GM10248 (cell line): ENCODE data around the gene MCM10.

Experiments
- CTCF ChIA-PET: fragments of 300-600 bp; sonication (Branson Sonifier 250); formaldehyde crosslinking; extraction: SDS; loops from one replicate; lab custom pipeline; 2021; ENCODE audit warnings: antibody characterized with exemption; lab: Yijun Ruan, JAX
- POLR2A ChIA-PET: fragments of 350-650 bp; sonication (Branson Sonifier 250); formaldehyde crosslinking; extraction: SDS; loops from one replicate; lab custom pipeline; 2020; ENCODE audit warnings: antibody characterized with exemption; lab: Yijun Ruan, JAX
- DNase-seq: peaks from one replicate; pipeline ENCODE4 v3.0.0; 2012; ENCODE audit errors: extremely low spot score
- CTCF ChIP-seq: IDR thresholded peaks from 2 replicates; pipeline ENCODE4 v1.5.1; 2012; ENCODE audit warnings: mild to moderate bottlenecking, low read depth; ENCODE audit errors: extremely low read depth, missing control alignments, control extremely low read depth

The MCM10 gene

DNA sequence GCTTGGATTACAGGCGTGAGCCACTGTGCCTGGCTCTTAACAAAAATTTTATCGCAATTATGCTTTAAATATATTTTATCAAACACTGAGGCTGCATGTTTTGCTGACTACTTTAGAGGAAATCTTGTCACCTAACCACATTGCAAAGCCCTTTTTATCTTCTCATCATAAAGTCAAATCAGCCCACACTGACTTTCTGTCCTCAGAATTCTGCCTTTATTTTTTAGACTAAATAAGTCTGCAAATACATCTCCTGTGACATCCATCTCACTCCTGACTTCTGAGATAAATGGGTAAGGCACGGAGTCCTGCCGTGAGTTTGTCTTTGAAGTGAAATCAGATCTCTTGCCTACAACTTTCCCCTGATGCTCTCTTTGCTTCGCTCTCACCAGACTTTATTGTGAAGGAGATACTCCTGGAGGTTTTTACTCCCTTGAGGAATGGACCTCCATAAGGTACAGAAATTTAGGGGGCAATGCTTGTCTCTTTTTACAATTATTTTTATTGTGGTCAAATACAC is 96.3 kb downstream of the MCM10 start:
- no peak for TF ChIP-seq CTCF

More for the DNA sequence above, 96.3 kb downstream of the MCM10 start:
- DNase-seq, result no peak
- POLR2A ChIA-PET, result no interaction called here
- CTCF ChIA-PET, result no interaction called here
